Activated CD4-positive, alpha-beta T cell treated with anti-CD3 and anti-CD28 coated beads, Interleukin-2, amount 10 ng/mL, durations not matched to agents 7 days and 5 days (primary cell): ENCODE data around the gene ZDHHC3. TPM values are rescaled to one million over a fixed set of nuclear protein-coding genes. Genes with fewer than 3 reads are reported as not detected.

Experiments used
- CTCF ChIA-PET: fragments of 350-600 bp; sonication (Branson Sonifier 250); formaldehyde crosslinking; loops from one replicate; lab custom pipeline; 2021; ENCODE audit warnings: antibody characterized with exemption; lab: Charles Lee
- POLR2A ChIA-PET: fragments of 350-600 bp; sonication (Branson Sonifier 250); formaldehyde crosslinking; loops from one replicate; lab custom pipeline; 2021; ENCODE audit warnings: antibody characterized with exemption; lab: Charles Lee
- DNase-seq: peaks from one replicate; pipeline ENCODE4 v3.0.0-alpha.2; 2020
- H3K27ac Mint-ChIP-seq: one replicate; pipeline ENCODE4 v1.8.0; 2021; ENCODE audit warnings: mild to moderate bottlenecking, moderate library complexity, mixed read lengths
- H3K27me3 Mint-ChIP-seq: one replicate; pipeline ENCODE4 v1.8.0; 2021; ENCODE audit warnings: mixed read lengths
- H3K36me3 Mint-ChIP-seq: one replicate; pipeline ENCODE4 v1.8.0; 2021; ENCODE audit warnings: low read depth, mixed read lengths
- H3K4me1 Mint-ChIP-seq: one replicate; pipeline ENCODE4 v1.8.0; 2021; ENCODE audit warnings: mixed read lengths
- H3K4me3 Mint-ChIP-seq: one replicate; pipeline ENCODE4 v1.8.0; 2021; ENCODE audit warnings: mild to moderate bottlenecking, moderate library complexity, mixed read lengths
- H3K9me3 Mint-ChIP-seq: one replicate; pipeline ENCODE4 v1.8.0; 2021; ENCODE audit warnings: mixed read lengths
- total RNA-seq, 2 experiments: library from RNA; stranded (reverse); gene quantifications; one replicate each; pipeline ENCODE4 v1.2.3, GENCODE V29; 2021

Gene ZDHHC3
- total RNA-seq, 2 experiments from 2014 or later = 47.5 to 50.7 TPM

- Mint-ChIP-seq H3K36me3 (peaks cover 31% of the 10 kb centered on the region), H3K27me3 (no peaks in the 10 kb centered on the region), H3K9me3 (no peaks in the 10 kb centered on the region), H3K4me1 (peaks cover 20% of the 10 kb centered on the region), H3K27ac (no peak overlapping the region), H3K4me3 (no peak overlapping the region)
- POLR2A ChIA-PET = no interaction called here
- CTCF ChIA-PET = no interaction called here
- no peak for DNase-seq
Measured at GRCh38 chr3:44931791-44932190, 44.2 kb downstream of the ZDHHC3 start.

- CTCF ChIA-PET = no interaction called here
Measured at GRCh38 chr3:44930911-44931310, 45.1 kb downstream of the ZDHHC3 start.

DNA sequence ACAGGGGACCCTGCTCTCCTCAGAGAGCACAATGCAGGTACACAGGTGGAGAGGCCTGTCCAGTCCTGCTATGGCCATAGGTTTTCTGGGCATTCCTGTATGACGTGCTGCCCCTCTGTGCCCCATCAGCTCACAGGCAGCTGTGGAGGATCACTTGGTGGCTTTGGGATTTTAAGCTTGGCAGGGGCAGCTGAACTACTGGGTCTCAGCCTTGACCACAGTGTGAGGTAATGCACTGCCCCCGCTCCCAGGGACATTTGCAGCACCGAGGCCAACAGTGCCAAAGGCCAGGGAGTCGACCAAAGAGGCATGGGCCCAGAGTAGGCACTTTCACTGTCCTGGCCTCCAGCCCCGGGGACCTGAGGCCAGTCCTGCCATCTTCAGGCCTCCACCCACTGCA lies 46.2 kb downstream of the ZDHHC3 start:
- DNase-seq = no peak
- H3K9me3 Mint-ChIP-seq = no peaks in the 10 kb centered on the region
- peaks cover 29% of the 10 kb centered on the region for H3K36me3 Mint-ChIP-seq
- no peak overlapping the region for H3K27ac Mint-ChIP-seq
- POLR2A ChIA-PET = no interaction called here
- no peaks in the 10 kb centered on the region for H3K27me3 Mint-ChIP-seq
- CTCF ChIA-PET = interaction anchor here (0.6 kb wide), 1 partner anchor 377 kb away, joined by 3 read pairs; no protein-coding TSS in a partner anchor
- no peak overlapping the region for H3K4me3 Mint-ChIP-seq
- H3K4me1 Mint-ChIP-seq = peaks cover 14% of the 10 kb centered on the region

More at GRCh38 chr3:44930911-44931310, 45.1 kb downstream of the ZDHHC3 start:
- Mint-ChIP-seq H3K9me3 (no peaks in the 10 kb centered on the region), H3K27me3 (no peaks in the 10 kb centered on the region), H3K4me1 (peaks cover 14% of the 10 kb centered on the region), H3K4me3 (no peak overlapping the region), H3K27ac (no peak overlapping the region), H3K36me3 (peaks cover 27% of the 10 kb centered on the region)
- POLR2A ChIA-PET = no interaction called here
- no peak for DNase-seq

- Mint-ChIP-seq H3K36me3 (peaks cover 18% of the 10 kb centered on the region), H3K9me3 (no peaks in the 10 kb centered on the region), H3K27me3 (no peaks in the 10 kb centered on the region), H3K4me1 (no peaks in the 10 kb centered on the region), H3K4me3 (no peak overlapping the region), H3K27ac (no peak overlapping the region)
- POLR2A ChIA-PET = no interaction called here
- DNase-seq = no peak
- CTCF ChIA-PET = no interaction called here
Measured at GRCh38 chr3:44927371-44927770, 48.6 kb downstream of the ZDHHC3 start.

- no peaks in the 10 kb centered on the region for H3K4me1 Mint-ChIP-seq
- CTCF ChIA-PET = no interaction called here
- no peaks in the 10 kb centered on the region for H3K9me3 Mint-ChIP-seq
- no peaks in the 10 kb centered on the region for H3K27me3 Mint-ChIP-seq
- no peak overlapping the region for H3K4me3 Mint-ChIP-seq
- H3K36me3 Mint-ChIP-seq = peaks cover 15% of the 10 kb centered on the region
- POLR2A ChIA-PET = no interaction called here
- H3K27ac Mint-ChIP-seq = no peak overlapping the region
- no peak for DNase-seq
Measured at GRCh38 chr3:44926921-44927320, 49.1 kb downstream of the ZDHHC3 start.

- H3K4me1 Mint-ChIP-seq = no peaks in the 10 kb centered on the region
- peaks cover 15% of the 10 kb centered on the region for H3K36me3 Mint-ChIP-seq
- ChIA-PET CTCF (no interaction called here), POLR2A (no interaction called here)
- H3K9me3 Mint-ChIP-seq = no peaks in the 10 kb centered on the region
- H3K4me3 Mint-ChIP-seq = no peak overlapping the region
- H3K27me3 Mint-ChIP-seq = no peaks in the 10 kb centered on the region
- DNase-seq = no peak
- H3K27ac Mint-ChIP-seq = no peak overlapping the region
Measured at GRCh38 chr3:44926172-44926571, 49.8 kb downstream of the ZDHHC3 start.

DNA sequence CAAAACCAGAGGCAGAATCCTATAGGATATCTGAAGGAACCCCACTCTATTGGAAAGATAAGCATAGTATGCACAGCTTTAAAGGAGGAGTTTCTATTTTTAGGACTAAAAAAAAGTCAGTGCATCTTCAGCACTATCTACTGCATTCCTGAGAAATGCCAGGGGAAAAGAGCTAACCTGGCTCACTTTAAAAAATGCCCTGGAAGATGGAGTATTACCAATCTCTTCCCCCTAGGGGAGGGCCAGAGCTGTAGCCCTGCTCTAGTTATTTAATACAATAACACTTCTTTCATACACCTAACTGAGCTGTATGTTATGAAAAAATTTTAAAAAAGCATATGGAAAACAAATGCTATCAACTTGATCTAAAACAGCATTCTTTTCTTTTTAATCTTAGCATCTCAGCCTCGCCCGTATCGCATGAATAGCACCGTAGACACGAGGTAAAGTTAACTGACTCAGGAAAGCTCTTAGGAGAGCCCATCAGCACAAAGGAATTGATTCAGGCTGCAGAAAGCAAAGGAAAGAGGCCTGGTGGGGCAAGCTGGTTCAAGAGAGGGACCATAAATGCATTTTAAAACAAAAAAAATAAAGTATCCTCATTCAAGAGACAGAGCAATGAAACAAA lies 51.4 kb downstream of the ZDHHC3 start:
- ChIA-PET POLR2A (interaction anchor here (0.7 kb wide), 1 partner anchor 406 kb away, joined by 4 read pairs; no protein-coding TSS in a partner anchor), CTCF (interaction anchor here (2.7 kb wide), 1 partner anchor 11 kb away, joined by 10 read pairs; no protein-coding TSS in a partner anchor)
- DNase-seq = no peak
- no peaks in the 10 kb centered on the region for H3K4me1 Mint-ChIP-seq
- H3K9me3 Mint-ChIP-seq = no peaks in the 10 kb centered on the region
- no peak overlapping the region for H3K4me3 Mint-ChIP-seq
- peaks cover 15% of the 10 kb centered on the region for H3K36me3 Mint-ChIP-seq
- no peaks in the 10 kb centered on the region for H3K27me3 Mint-ChIP-seq
- no peak overlapping the region for H3K27ac Mint-ChIP-seq

GRCh38 chr3:44923632-44924456 lies 52.1 kb downstream of the ZDHHC3 start:
- no peaks in the 10 kb centered on the region for H3K4me1 Mint-ChIP-seq
- CTCF ChIA-PET = interaction anchor here (0.8 to 2.7 kb wide), 2 partner anchors 11 to 19 kb away, joined by 3 to 10 read pairs; no protein-coding TSS in a partner anchor
- H3K9me3 Mint-ChIP-seq = no peaks in the 10 kb centered on the region
- H3K27me3 Mint-ChIP-seq = no peaks in the 10 kb centered on the region
- no peak overlapping the region for H3K4me3 Mint-ChIP-seq
- DNase-seq = no peak
- H3K36me3 Mint-ChIP-seq = peaks cover 15% of the 10 kb centered on the region
- H3K27ac Mint-ChIP-seq = no peak overlapping the region
- POLR2A ChIA-PET = no interaction called here

DNA sequence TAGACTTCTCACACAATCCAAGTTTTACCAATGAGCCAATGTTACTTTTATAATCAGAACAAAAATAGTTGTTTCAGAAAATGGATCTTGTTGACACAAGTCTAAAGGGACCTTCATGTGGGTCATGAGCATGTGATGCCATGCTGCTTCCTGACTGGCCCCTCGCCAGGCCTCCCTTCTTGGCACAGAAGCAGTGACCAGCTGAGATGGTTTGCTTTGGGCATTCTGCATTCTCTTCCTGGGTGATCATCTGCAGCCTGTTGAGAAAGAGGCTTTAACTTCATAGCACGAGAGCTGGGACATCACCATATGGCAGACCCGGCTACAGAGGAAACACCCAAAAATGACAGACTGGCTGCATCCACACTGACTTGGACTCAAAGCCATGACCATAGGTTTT lies 55.9 kb downstream of the ZDHHC3 start:
- Mint-ChIP-seq H3K36me3 (no peaks in the 10 kb centered on the region), H3K9me3 (no peaks in the 10 kb centered on the region), H3K4me1 (no peaks in the 10 kb centered on the region), H3K27me3 (no peaks in the 10 kb centered on the region), H3K4me3 (no peak overlapping the region), H3K27ac (no peak overlapping the region)
- ChIA-PET POLR2A (no interaction called here), CTCF (no interaction called here)
- no peak for DNase-seq

- ChIA-PET POLR2A (no interaction called here), CTCF (no interaction called here)
- Mint-ChIP-seq H3K4me3 (no peak overlapping the region), H3K27ac (no peak overlapping the region), H3K36me3 (no peaks in the 10 kb centered on the region), H3K4me1 (no peaks in the 10 kb centered on the region), H3K9me3 (no peaks in the 10 kb centered on the region), H3K27me3 (no peaks in the 10 kb centered on the region)
- no peak for DNase-seq
Measured at GRCh38 chr3:44918581-44918980, 57.4 kb downstream of the ZDHHC3 start.

DNA sequence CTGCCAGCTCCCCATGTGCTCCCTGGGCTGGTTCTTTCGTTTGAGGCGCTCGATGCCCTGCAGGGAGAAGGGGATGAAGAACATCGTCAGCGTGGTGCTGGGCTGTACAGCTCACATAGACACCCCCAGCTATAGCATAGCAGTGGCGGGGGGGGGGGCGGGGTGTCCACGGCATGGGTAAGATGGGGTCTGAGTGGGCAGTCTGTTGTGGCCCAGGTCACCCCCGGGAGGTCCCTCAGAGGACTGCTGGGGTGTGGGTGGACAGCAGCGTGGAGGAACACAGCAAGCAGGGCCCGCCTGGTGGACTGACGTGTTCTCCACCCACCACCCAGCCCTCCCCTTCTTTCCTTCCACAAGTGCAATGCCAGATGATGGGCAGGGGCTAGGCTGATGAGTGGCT lies 57.9 kb downstream of the ZDHHC3 start:
- no peaks in the 10 kb centered on the region for H3K27me3 Mint-ChIP-seq

GRCh38 chr3:44915702-44916438 lies 60.1 kb downstream of the ZDHHC3 start:
- H3K27ac Mint-ChIP-seq = no peak overlapping the region
- H3K4me3 Mint-ChIP-seq = no peak overlapping the region
- no peaks in the 10 kb centered on the region for H3K4me1 Mint-ChIP-seq
- ChIA-PET CTCF (interaction anchor here (1.5 kb wide), 1 partner anchor 10 kb away, joined by 4 read pairs; no protein-coding TSS in a partner anchor), POLR2A (no interaction called here)
- DNase-seq = no peak
- H3K27me3 Mint-ChIP-seq = no peaks in the 10 kb centered on the region
- H3K36me3 Mint-ChIP-seq = no peaks in the 10 kb centered on the region
- no peaks in the 10 kb centered on the region for H3K9me3 Mint-ChIP-seq

More for the DNA sequence above, 57.9 kb downstream of the ZDHHC3 start:
- no peaks in the 10 kb centered on the region for H3K36me3 Mint-ChIP-seq
- no peaks in the 10 kb centered on the region for H3K4me1 Mint-ChIP-seq
- no peaks in the 10 kb centered on the region for H3K9me3 Mint-ChIP-seq
- ChIA-PET CTCF (no interaction called here), POLR2A (no interaction called here)
- H3K4me3 Mint-ChIP-seq = no peak overlapping the region
- DNase-seq = no peak
- no peak overlapping the region for H3K27ac Mint-ChIP-seq
